HepG2 (cell line): Measurements from ENCODE around the gene FBRSL1. TPM values are rescaled to one million over a fixed set of nuclear protein-coding genes. Genes with fewer than 3 reads are reported as not detected.

Source experiments
- BORCS8-MEF2B ChIP-seq: sonication (generic); formaldehyde crosslinking; IDR thresholded peaks from 2 replicates; pipeline ENCODE4 v1.8.0; 2022; ENCODE audit warnings: mild to moderate bottlenecking, missing genetic modification reagents
- CEBPG ChIP-seq: IDR thresholded peaks from 2 replicates; pipeline ENCODE4 v1.6.1; 2016
- DMTF1 ChIP-seq: sonication (generic); formaldehyde crosslinking; IDR thresholded peaks from 2 replicates; pipeline ENCODE4 v1.4.0; 2020; ENCODE audit warnings: mild to moderate bottlenecking, missing genetic modification reagents
- HMGXB4 ChIP-seq, 2 experiments: sonication (generic) in 1 of 2; formaldehyde crosslinking in 1 of 2; IDR thresholded peaks; 2 replicates each; pipeline versions ENCODE4 v1.4.0 to v1.6.1; 2018 to 2020; ENCODE audit warnings: missing genetic modification reagents in 2 of 2, borderline replicate concordance in 1 of 2, low read depth in 1 of 2, mild to moderate bottlenecking in 1 of 2, missing biosample characterization in 1 of 2
- KDM4B ChIP-seq: sonication (generic); formaldehyde crosslinking; IDR thresholded peaks from 2 replicates; pipeline ENCODE4 v1.4.0; 2020; ENCODE audit warnings: missing genetic modification reagents
- NR0B2 ChIP-seq: sonication (generic); formaldehyde crosslinking; IDR thresholded peaks from 2 replicates; pipeline ENCODE4 v1.4.0; 2020; ENCODE audit warnings: mild to moderate bottlenecking, missing genetic modification reagents
- PITX1 ChIP-seq: sonication (generic); formaldehyde crosslinking; IDR thresholded peaks from 2 replicates; pipeline ENCODE4 v1.5.1; 2020; ENCODE audit warnings: mild to moderate bottlenecking, missing genetic modification reagents
- PLRG1 ChIP-seq: fragments of 450-650 bp; conservative IDR thresholded peaks from 2 replicates; pipeline ENCODE4 v1.6.1; 2016
- RFX1 ChIP-seq: fragments of 450-650 bp; IDR thresholded peaks from 2 replicates; pipeline ENCODE4 v1.6.1; 2017
- RXRA ChIP-seq: sonication (generic); formaldehyde crosslinking; IDR thresholded peaks from 2 replicates; pipeline ENCODE4 v1.5.1; 2020; ENCODE audit warnings: missing genetic modification reagents
- SALL1 ChIP-seq: sonication (generic); formaldehyde crosslinking; IDR thresholded peaks from 2 replicates; pipeline ENCODE4 v1.8.0; 2022; ENCODE audit warnings: mild to moderate bottlenecking, missing genetic modification reagents
- SOX5 ChIP-seq: IDR thresholded peaks from 2 replicates; pipeline ENCODE4 v1.6.1; 2016; ENCODE audit warnings: borderline replicate concordance
- SP140L ChIP-seq: sonication (generic); formaldehyde crosslinking; IDR thresholded peaks from 2 replicates; pipeline ENCODE4 v1.4.0; 2020; ENCODE audit warnings: missing genetic modification reagents, borderline replicate concordance
- ZGPAT ChIP-seq: IDR thresholded peaks from 2 replicates; pipeline ENCODE4 v1.6.1; 2016; ENCODE audit warnings: mild to moderate bottlenecking
- ZNF160 ChIP-seq: sonication (generic); formaldehyde crosslinking; IDR thresholded peaks from 2 replicates; pipeline ENCODE4 v1.8.0; 2022; ENCODE audit warnings: mild to moderate bottlenecking, inconsistent platforms, missing genetic modification reagents
- ZNF3 ChIP-seq: IDR thresholded peaks from 2 replicates; pipeline ENCODE4 v1.7.0; 2017; ENCODE audit warnings: inconsistent platforms
- ZNF367 ChIP-seq: sonication (generic); formaldehyde crosslinking; IDR thresholded peaks from 2 replicates; pipeline ENCODE4 v1.4.0; 2020; ENCODE audit warnings: missing genetic modification reagents, borderline replicate concordance
- ZNF672 ChIP-seq: sonication (generic); formaldehyde crosslinking; IDR thresholded peaks from 2 replicates; pipeline ENCODE4 v1.8.1; 2022; ENCODE audit warnings: missing genetic modification reagents
- ZNF720 ChIP-seq: sonication (generic); formaldehyde crosslinking; IDR thresholded peaks from 2 replicates; pipeline ENCODE4 v1.4.0; 2020; ENCODE audit warnings: missing genetic modification reagents
- ZNF790 ChIP-seq: sonication (generic); formaldehyde crosslinking; IDR thresholded peaks from 2 replicates; pipeline ENCODE4 v1.8.0; 2022; ENCODE audit warnings: missing genetic modification reagents, mild to moderate bottlenecking, borderline replicate concordance
- polyA plus RNA-seq, 8 experiments: library from polyadenylated mRNA; depleted of rRNA in 3 of 8; stranded (reverse) in 7 of 8; unstranded in 1 of 8; fragments of >200 nt; fragmentation: Illumina TruSeq in 4 of 8; extraction: Trizol in 4 of 8; gene quantifications; 2 replicates each; pipeline versions ENCODE4 v1.2.1 to v1.2.3, GENCODE V29; 2011 to 2016; ENCODE audit warnings: low read depth in 4 of 8, missing spikeins in 1 of 8, mixed read lengths in 1 of 8; ENCODE audit not compliant: insufficient read depth in 1 of 8
- total RNA-seq, 5 experiments: library from RNA; depleted of rRNA; stranded (reverse); fragments of >200 nt; fragmentation: Illumina TruSeq; extraction: Trizol; gene quantifications; 2 replicates each; pipeline ENCODE4 v1.2.3, GENCODE V29; 2016; ENCODE audit warnings: low read depth in 1 of 5
- TF ChIP-seq, protein P1 (sequence below): sonication (generic); formaldehyde crosslinking; IDR thresholded peaks from 2 replicates; pipeline ENCODE4 v1.8.1; 2023; ENCODE audit warnings: mild to moderate bottlenecking, missing genetic modification reagents, borderline replicate concordance
- TF ChIP-seq, protein P2 (sequence below): sonication (generic); formaldehyde crosslinking; IDR thresholded peaks from 2 replicates; pipeline ENCODE4 v1.5.0; 2020; ENCODE audit warnings: mild to moderate bottlenecking, missing genetic modification reagents

The FBRSL1 gene
- total and polyA plus RNA-seq, 2 of the 13 experiments (the other 11 are each of a cell fraction or from before 2014, with no cell fraction given): 3.6 to 7.9 TPM

DNA sequence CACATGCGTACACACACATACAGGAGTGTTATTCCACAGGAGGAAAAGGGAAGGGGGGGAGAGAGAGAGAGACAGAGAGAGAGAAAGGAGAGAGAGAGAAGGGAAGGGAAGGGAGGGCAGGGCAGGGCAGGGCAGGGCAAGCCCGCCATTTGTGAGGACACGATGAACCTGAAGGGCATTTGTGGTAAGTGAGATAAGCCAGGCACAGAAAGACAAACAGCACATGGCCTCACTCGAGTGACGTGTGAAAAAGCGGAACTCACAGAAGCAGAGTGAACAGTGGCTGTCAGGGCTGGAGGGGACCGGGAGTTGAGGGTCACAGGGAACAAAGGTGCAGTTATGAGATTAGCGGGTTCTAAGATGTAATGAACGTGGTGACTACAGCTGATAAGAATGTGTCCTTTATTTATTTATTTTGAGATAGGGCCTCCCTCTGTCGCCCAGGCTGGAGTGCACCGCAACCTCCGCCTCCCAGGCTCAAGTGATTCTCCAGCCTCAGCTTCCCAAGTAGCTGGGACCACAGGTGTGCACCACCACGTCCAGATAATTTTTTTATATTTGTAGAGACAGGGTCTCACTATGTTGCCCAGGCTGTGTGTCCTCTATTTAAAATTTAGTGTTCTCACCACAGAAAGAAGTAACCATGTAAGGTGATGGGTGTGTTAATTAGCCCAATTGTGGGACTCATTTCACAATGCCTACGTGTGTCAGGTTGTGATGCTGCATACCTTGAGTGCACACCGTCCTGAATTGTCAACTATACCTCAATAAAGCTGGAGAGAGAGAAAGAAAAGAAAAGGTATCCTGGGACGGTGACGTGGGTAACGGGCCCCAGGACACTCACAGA, 18.7 kb upstream of the FBRSL1 start (continued):
- TF ChIP-seq ZGPAT (CRISPR knock-in tag): peak; percentile 91
- TF ChIP-seq ZNF160 (CRISPR knock-in tag): no peak
- peak in 1 of 2 experiments; percentile 65; a peak in 1 of 4 replicates for TF ChIP-seq HMGXB4 (CRISPR knock-in tag; IDR thresholded peaks at IDR 0.05; ENCODE audit: borderline replicate concordance in 1 of 2, low read depth in 1 of 2)
- TF ChIP-seq ZNF367 (CRISPR knock-in tag): no peak
- peak; percentile 96 for TF ChIP-seq SOX5
- no peak for TF ChIP-seq ZNF672
- TF ChIP-seq NR0B2: no peak
- no peak for TF ChIP-seq ZNF720 (CRISPR knock-in tag)
- TF ChIP-seq, protein P1, sequence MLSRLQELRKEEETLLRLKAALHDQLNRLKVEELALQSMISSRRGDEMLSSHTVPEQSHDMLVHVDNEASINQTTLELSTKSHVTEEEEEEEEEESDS (CRISPR knock-in tag): peak; percentile 63; the same call in 1 of the 2 replicates
- peak; percentile 40; the same call in 1 of the 2 replicates for TF ChIP-seq CEBPG (CRISPR knock-in tag)
- TF ChIP-seq BORCS8-MEF2B (CRISPR knock-in tag): peak; percentile 88
- peak; percentile 98 for TF ChIP-seq SALL1 (CRISPR knock-in tag)
- TF ChIP-seq PLRG1: no peak
- TF ChIP-seq RFX1: no peak
- no peak for TF ChIP-seq DMTF1 (CRISPR knock-in tag)
- TF ChIP-seq RXRA: peak; percentile 97
- 0 out of 2 replicates have a peak, but pooled peaks have one; percentile 41 for TF ChIP-seq ZNF3 (CRISPR knock-in tag)
- TF ChIP-seq ZNF790 (CRISPR knock-in tag): no peak
- no peak for TF ChIP-seq KDM4B (CRISPR knock-in tag)
- TF ChIP-seq, protein P2, sequence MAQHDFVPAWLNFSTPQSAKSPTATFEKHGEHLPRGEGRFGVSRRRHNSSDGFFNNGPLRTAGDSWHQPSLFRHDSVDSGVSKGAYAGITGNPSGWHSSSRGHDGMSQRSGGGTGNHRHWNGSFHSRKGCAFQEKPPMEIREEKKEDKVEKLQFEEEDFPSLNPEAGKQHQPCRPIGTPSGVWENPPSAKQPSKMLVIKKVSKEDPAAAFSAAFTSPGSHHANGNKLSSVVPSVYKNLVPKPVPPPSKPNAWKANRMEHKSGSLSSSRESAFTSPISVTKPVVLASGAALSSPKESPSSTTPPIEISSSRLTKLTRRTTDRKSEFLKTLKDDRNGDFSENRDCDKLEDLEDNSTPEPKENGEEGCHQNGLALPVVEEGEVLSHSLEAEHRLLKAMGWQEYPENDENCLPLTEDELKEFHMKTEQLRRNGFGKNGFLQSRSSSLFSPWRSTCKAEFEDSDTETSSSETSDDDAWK (CRISPR knock-in tag): no peak
- no peak for TF ChIP-seq SP140L (CRISPR knock-in tag)
- TF ChIP-seq PITX1: peak; percentile 94
